Keratinocyte (primary cell): Measurements from ENCODE around the gene SCN2B.

ENCODE experiments used
- CTCF ChIP-seq, 3 experiments: IDR thresholded peaks in 1 of 3; conservative IDR thresholded peaks in 1 of 3; optimal IDR thresholded peaks in 1 of 3; 2 replicates in 2 of 3; 3 replicates in 1 of 3; pipeline versions ENCODE3 to v1.5.1; 2011; ENCODE audit warnings: low read length in 3 of 3, mild to moderate bottlenecking in 3 of 3, moderate library complexity in 2 of 3, control low read depth in 1 of 3, inconsistent platforms in 1 of 3; ENCODE audit not compliant: insufficient read depth in 2 of 3; ENCODE audit errors: extremely low read depth in 1 of 3
- EZH2 ChIP-seq: IDR thresholded peaks from one replicate; pipeline ENCODE4 v1.6.1; 2012; ENCODE audit warnings: inconsistent platforms, mild to moderate bottlenecking, low read length, moderate library complexity

- TF ChIP-seq CTCF (optimal IDR thresholded peaks at IDR 0.05 in 1 of 3, IDR thresholded peaks at IDR 0.05 in 1 of 3, conservative IDR thresholded peaks at IDR 0.05 in 1 of 3; ENCODE audit: extremely low read depth in 1 of 3, insufficient read depth in 2 of 3, low read length in 3 of 3) (no peak), EZH2 (no peak)
Observed at GRCh38 chr11:118175993-118176777, at the start of gene SCN2B.
